Measurements from ENCODE around the gene TRPV2. TPM values are rescaled to one million over a fixed set of nuclear protein-coding genes. Genes with fewer than 3 reads are reported as not detected.

TRPV2 gene
- total RNA-seq, 1 donor: 71.3 TPM

GRCh38 chr17:16456742-16457316 is 41.5 kb downstream of the TRPV2 start:
- Histone ChIP-seq H3K4me1 (ENCODE audit: insufficient read depth, low read length) (peaks cover 3% of the 10 kb centered on the region), H4K20me1 (ENCODE audit: insufficient read depth, low read length) (peaks cover 3% of the 10 kb centered on the region), H3K4me2 (ENCODE audit: insufficient read depth, low read length) (no peak overlapping the region), H3K79me2 (ENCODE audit: insufficient read depth, low read length) (no peaks in the 10 kb centered on the region), H3K4me3 (ENCODE audit: insufficient read depth, low read length) (no peak overlapping the region), H3K36me3 (ENCODE audit: insufficient read depth, low read length) (peaks cover 4% of the 10 kb centered on the region), H3K27ac (ENCODE audit: low read depth, low read length) (no peak overlapping the region), H2AFZ (ENCODE audit: low read length) (no peak overlapping the region), H3K27me3 (ENCODE audit: insufficient read depth, low read length) (no peaks in the 10 kb centered on the region), H3K9me3 (ENCODE audit: low read depth, low read length) (no peaks in the 10 kb centered on the region)
- peak; percentile 74 for DNase-seq (ENCODE audit: insufficient read length, low spot score, missing footprints)
- TF ChIP-seq CTCF (IDR thresholded peaks at IDR 0.05; ENCODE audit: extremely low read depth, low read depth, low read length): no peak

GRCh38 chr17:16459271-16459670 is 43.9 kb downstream of the TRPV2 start:
- Histone ChIP-seq H3K36me3 (ENCODE audit: insufficient read depth, low read length) (peaks cover 10% of the 10 kb centered on the region), H3K27ac (ENCODE audit: low read depth, low read length) (no peak overlapping the region), H3K27me3 (ENCODE audit: insufficient read depth, low read length) (no peaks in the 10 kb centered on the region), H2AFZ (ENCODE audit: low read length) (no peak overlapping the region), H4K20me1 (ENCODE audit: insufficient read depth, low read length) (peaks cover 15% of the 10 kb centered on the region), H3K79me2 (ENCODE audit: insufficient read depth, low read length) (no peaks in the 10 kb centered on the region), H3K4me2 (ENCODE audit: insufficient read depth, low read length) (no peak overlapping the region), H3K9me3 (ENCODE audit: low read depth, low read length) (no peaks in the 10 kb centered on the region), H3K4me3 (ENCODE audit: insufficient read depth, low read length) (no peak overlapping the region), H3K4me1 (ENCODE audit: insufficient read depth, low read length) (no peaks in the 10 kb centered on the region)
- no peak for TF ChIP-seq CTCF (IDR thresholded peaks at IDR 0.05; ENCODE audit: extremely low read depth, low read depth, low read length)
- no peak for DNase-seq (ENCODE audit: insufficient read length, low spot score, missing footprints)

GRCh38 chr17:16459855-16460550 is 44.6 kb downstream of the TRPV2 start:
- Histone ChIP-seq H3K27me3 (ENCODE audit: insufficient read depth, low read length) (no peaks in the 10 kb centered on the region), H3K9me3 (ENCODE audit: low read depth, low read length) (no peaks in the 10 kb centered on the region), H3K4me2 (ENCODE audit: insufficient read depth, low read length) (no peak overlapping the region), H3K27ac (ENCODE audit: low read depth, low read length) (no peak overlapping the region), H4K20me1 (ENCODE audit: insufficient read depth, low read length) (peaks cover 15% of the 10 kb centered on the region), H3K79me2 (ENCODE audit: insufficient read depth, low read length) (no peaks in the 10 kb centered on the region), H2AFZ (ENCODE audit: low read length) (no peak overlapping the region), H3K36me3 (ENCODE audit: insufficient read depth, low read length) (peaks cover 10% of the 10 kb centered on the region), H3K4me3 (ENCODE audit: insufficient read depth, low read length) (no peak overlapping the region), H3K4me1 (ENCODE audit: insufficient read depth, low read length) (no peaks in the 10 kb centered on the region)
- no peak for TF ChIP-seq CTCF (IDR thresholded peaks at IDR 0.05; ENCODE audit: extremely low read depth, low read depth, low read length)
- DNase-seq (ENCODE audit: insufficient read length, low spot score, missing footprints): peak; percentile 37

- H3K4me3 ChIP-seq (ENCODE audit: insufficient read depth, low read length): no peak overlapping the region
- H4K20me1 ChIP-seq (ENCODE audit: insufficient read depth, low read length): peaks cover 15% of the 10 kb centered on the region
- peak; percentile 63 for DNase-seq (ENCODE audit: insufficient read length, low spot score, missing footprints)
- H3K27ac ChIP-seq (ENCODE audit: low read depth, low read length): no peak overlapping the region
- no peaks in the 10 kb centered on the region for H3K9me3 ChIP-seq (ENCODE audit: low read depth, low read length)
- TF ChIP-seq CTCF (IDR thresholded peaks at IDR 0.05; ENCODE audit: extremely low read depth, low read depth, low read length): no peak
- no peaks in the 10 kb centered on the region for H3K79me2 ChIP-seq (ENCODE audit: insufficient read depth, low read length)
- H3K4me2 ChIP-seq (ENCODE audit: insufficient read depth, low read length): no peak overlapping the region
- H3K27me3 ChIP-seq (ENCODE audit: insufficient read depth, low read length): no peaks in the 10 kb centered on the region
- peaks cover 10% of the 10 kb centered on the region for H3K36me3 ChIP-seq (ENCODE audit: insufficient read depth, low read length)
- H3K4me1 ChIP-seq (ENCODE audit: insufficient read depth, low read length): no peaks in the 10 kb centered on the region
- H2AFZ ChIP-seq (ENCODE audit: low read length): no peak overlapping the region
Observed at GRCh38 chr17:16460796-16461605, 45.6 kb downstream of the TRPV2 start.

Measured in osteoblast (primary cell).